ENCODE results near the gene MCC.

Gene MCC

GRCh38 chr5:112998296-112998695 lies 490.0 kb downstream of the MCC start:
- no peak for DNase-seq

- no peak for DNase-seq
Observed at GRCh38 chr5:112996830-112997374, 491.4 kb downstream of the MCC start.

GRCh38 chr5:112995764-112996618 lies 492.3 kb downstream of the MCC start:
- peak in 50 of 56 donors; percentile 0 to 85 (median 30) for DNase-seq

- DNase-seq: no peak
Observed at GRCh38 chr5:112986224-112986623, 502.0 kb downstream of the MCC start.

- DNase-seq: no peak
Observed at GRCh38 chr5:112983363-112983762, 504.9 kb downstream of the MCC start.

GRCh38 chr5:112979723-112980122 lies 508.5 kb downstream of the MCC start:
- no peak for DNase-seq

GRCh38 chr5:112978836-112979235 lies 509.4 kb downstream of the MCC start:
- no peak for DNase-seq

- DNase-seq: peak in 1 of 56 donors; percentile 42
Observed at GRCh38 chr5:112977440-112977861, 510.8 kb downstream of the MCC start.

- peak; percentile 56 to 98 (median 91) for DNase-seq
Observed at GRCh38 chr5:112976432-112977309, 511.6 kb downstream of the MCC start, which contains the start of gene DCP2. DCP2 (plus strand) TSS chr5:112976798; CDS start chr5:112976934, 136 bp downstream.

GRCh38 chr5:112975721-112976431 lies 512.4 kb downstream of the MCC start:
- DNase-seq: no peak

- DNase-seq: no peak
Observed at GRCh38 chr5:112974901-112975300, 513.4 kb downstream of the MCC start.

GRCh38 chr5:112973904-112974303 lies 514.3 kb downstream of the MCC start:
- no peak for DNase-seq

- no peak for DNase-seq
Observed at GRCh38 chr5:112973036-112973435, 515.2 kb downstream of the MCC start.
